Natural killer cell (primary cell): ENCODE data around the gene SSTR3. TPM values are rescaled to one million over a fixed set of nuclear protein-coding genes. Genes with fewer than 3 reads are reported as not detected.

Experiments used
- ATAC-seq, 3 donors: fragments of 150-1000 bp in 2 of 3; fragments of 200-7000 bp in 1 of 3; cut with Tn5 transposase; 1 replicate in 1 of 3; 2 replicates in 2 of 3; pipeline ENCODE4 v1.10.0; 2021; ENCODE audit warnings: mild to moderate bottlenecking in 2 of 3, moderate library complexity in 2 of 3
- DNase-seq, 2 donors: peaks; one replicate each; pipeline versions ENCODE4 v3.0.0 to v3.0.0-alpha.2; 2013 to 2021; ENCODE audit warnings: mixed read lengths in 1 of 2
- H3K27ac ChIP-seq: one replicate; pipeline ENCODE4 v1.5.1; 2013; ENCODE audit warnings: mild to moderate bottlenecking, low read length
- H3K27me3 ChIP-seq: one replicate; pipeline ENCODE4 v1.6.1; 2013; ENCODE audit warnings: low read length; ENCODE audit not compliant: control insufficient read depth, insufficient read depth
- H3K36me3 ChIP-seq: one replicate; pipeline ENCODE4 v1.6.1; 2013; ENCODE audit warnings: low read length; ENCODE audit not compliant: control insufficient read depth, insufficient read depth
- H3K4me1 ChIP-seq: one replicate; pipeline ENCODE4 v1.6.1; 2013; ENCODE audit warnings: low read length; ENCODE audit not compliant: control insufficient read depth, insufficient read depth
- H3K4me3 ChIP-seq: one replicate; pipeline ENCODE4 v1.5.1; 2013; ENCODE audit warnings: low read length
- H3K9me3 ChIP-seq: one replicate; pipeline ENCODE4 v1.6.1; 2013; ENCODE audit warnings: low read length; ENCODE audit not compliant: control insufficient read depth, insufficient read depth
- H3K27ac Mint-ChIP-seq, 2 donors: one replicate each; pipeline ENCODE4 v1.8.0; 2022; ENCODE audit warnings: mild to moderate bottlenecking in 2 of 2, mixed read lengths in 2 of 2, moderate library complexity in 1 of 2
- H3K27me3 Mint-ChIP-seq, 2 donors: one replicate each; pipeline ENCODE4 v1.8.0; 2022; ENCODE audit warnings: low read depth in 2 of 2, mixed read lengths in 2 of 2
- H3K36me3 Mint-ChIP-seq: one replicate; pipeline ENCODE4 v1.8.0; 2022; ENCODE audit warnings: mixed read lengths
- H3K4me1 Mint-ChIP-seq, 2 donors: one replicate each; pipeline ENCODE4 v1.8.0; 2022; ENCODE audit warnings: mixed read lengths in 2 of 2
- H3K4me3 Mint-ChIP-seq: one replicate; pipeline ENCODE4 v1.8.0; 2022; ENCODE audit warnings: mild to moderate bottlenecking, moderate library complexity, mixed read lengths
- H3K9me3 Mint-ChIP-seq, 2 donors: one replicate each; pipeline ENCODE4 v1.8.0; 2022; ENCODE audit warnings: mixed read lengths in 2 of 2
- WGBS: methylation state at CpG from one replicate; pipeline ENCODE4 v1.1.7; 2013; ENCODE audit warnings: missing lambda C conversion rate; ENCODE audit not compliant: insufficient coverage; 5-methylcytosine and 5-hydroxymethylcytosine counted together
- intact Hi-C: fragments of 100-400 bp; cut with micrococcal nuclease; formaldehyde crosslinking; loops from one replicate; pipeline ENCODE4 v1.14.2; 2022
- total RNA-seq, 4 donors: library from RNA; stranded (reverse); fragments of 120-200 nt in 1 of 4; gene quantifications; one replicate each; pipeline versions ENCODE4 v1.2.3 to v1.2.4, GENCODE V29; 2013 to 2022
- TF ChIP-seq, protein P1 (sequence below): fragments of 200-600 bp; IDR thresholded peaks from one replicate; pipeline ENCODE4 v1.8.0; 2022; ENCODE audit warnings: antibody characterized with exemption

Gene SSTR3
- total RNA-seq, 3 donors from 2014 or later (not counting 1 experiment from before 2014, with no cell fraction given) = 0.20 to 0.64 (median 0.23) TPM

DNA sequence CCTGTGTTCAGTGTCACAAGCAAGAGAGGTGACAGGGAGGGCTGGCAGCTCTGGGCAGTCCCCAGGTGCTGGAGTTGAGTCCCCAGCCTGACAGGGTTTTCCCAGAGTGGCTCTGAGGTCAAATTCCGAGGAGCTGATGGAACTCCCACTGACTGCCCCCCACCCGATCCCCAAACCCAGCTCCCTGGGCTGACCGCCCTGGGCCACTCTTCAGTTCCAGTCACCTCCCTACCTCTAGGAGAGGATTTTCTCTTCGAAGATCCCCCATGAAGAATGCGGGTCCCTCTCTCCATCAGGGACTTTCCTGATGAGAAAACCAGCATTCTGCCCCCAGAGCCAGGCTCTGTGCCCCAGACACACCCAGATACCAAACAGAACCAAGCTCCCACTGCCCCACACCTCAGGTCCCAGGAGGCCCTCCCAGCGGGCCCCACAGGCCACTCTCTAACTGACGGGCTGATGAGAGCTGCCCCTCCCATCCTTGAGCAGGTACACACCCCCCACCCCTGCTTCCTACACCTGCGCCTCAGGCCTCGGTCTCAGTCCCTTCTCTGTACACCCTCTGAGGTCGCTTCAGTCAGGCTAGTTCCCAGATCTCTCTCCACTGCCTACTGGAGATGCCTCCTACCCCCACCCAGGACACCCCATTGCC, 43.9 kb upstream of the SSTR3 start:
- H3K27me3 Mint-ChIP-seq = peaks cover 0 to 12% of the 10 kb centered on the region in 2 donors
- Histone ChIP-seq H3K4me1 (peaks cover 22% of the 10 kb centered on the region), H3K27me3 (no peaks in the 10 kb centered on the region), H3K4me3 (no peak overlapping the region), H3K27ac (no peak overlapping the region), H3K36me3 (no peaks in the 10 kb centered on the region), H3K9me3 (no peaks in the 10 kb centered on the region)
- no peaks in the 10 kb centered on the region for H3K9me3 Mint-ChIP-seq
- H3K36me3 Mint-ChIP-seq = no peaks in the 10 kb centered on the region
- intact Hi-C loops = no loop called here
- peaks cover 9 to 17% of the 10 kb centered on the region in 2 donors for H3K4me1 Mint-ChIP-seq
- no peak overlapping the region for H3K27ac Mint-ChIP-seq
- 81% methylated on average over 10 of the region's 10 CpGs for WGBS
- TF ChIP-seq, protein P1, sequence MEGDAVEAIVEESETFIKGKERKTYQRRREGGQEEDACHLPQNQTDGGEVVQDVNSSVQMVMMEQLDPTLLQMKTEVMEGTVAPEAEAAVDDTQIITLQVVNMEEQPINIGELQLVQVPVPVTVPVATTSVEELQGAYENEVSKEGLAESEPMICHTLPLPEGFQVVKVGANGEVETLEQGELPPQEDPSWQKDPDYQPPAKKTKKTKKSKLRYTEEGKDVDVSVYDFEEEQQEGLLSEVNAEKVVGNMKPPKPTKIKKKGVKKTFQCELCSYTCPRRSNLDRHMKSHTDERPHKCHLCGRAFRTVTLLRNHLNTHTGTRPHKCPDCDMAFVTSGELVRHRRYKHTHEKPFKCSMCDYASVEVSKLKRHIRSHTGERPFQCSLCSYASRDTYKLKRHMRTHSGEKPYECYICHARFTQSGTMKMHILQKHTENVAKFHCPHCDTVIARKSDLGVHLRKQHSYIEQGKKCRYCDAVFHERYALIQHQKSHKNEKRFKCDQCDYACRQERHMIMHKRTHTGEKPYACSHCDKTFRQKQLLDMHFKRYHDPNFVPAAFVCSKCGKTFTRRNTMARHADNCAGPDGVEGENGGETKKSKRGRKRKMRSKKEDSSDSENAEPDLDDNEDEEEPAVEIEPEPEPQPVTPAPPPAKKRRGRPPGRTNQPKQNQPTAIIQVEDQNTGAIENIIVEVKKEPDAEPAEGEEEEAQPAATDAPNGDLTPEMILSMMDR = no peak
- DNase-seq (no peak), ATAC-seq (no peak)
- H3K4me3 Mint-ChIP-seq = no peak overlapping the region

DNA sequence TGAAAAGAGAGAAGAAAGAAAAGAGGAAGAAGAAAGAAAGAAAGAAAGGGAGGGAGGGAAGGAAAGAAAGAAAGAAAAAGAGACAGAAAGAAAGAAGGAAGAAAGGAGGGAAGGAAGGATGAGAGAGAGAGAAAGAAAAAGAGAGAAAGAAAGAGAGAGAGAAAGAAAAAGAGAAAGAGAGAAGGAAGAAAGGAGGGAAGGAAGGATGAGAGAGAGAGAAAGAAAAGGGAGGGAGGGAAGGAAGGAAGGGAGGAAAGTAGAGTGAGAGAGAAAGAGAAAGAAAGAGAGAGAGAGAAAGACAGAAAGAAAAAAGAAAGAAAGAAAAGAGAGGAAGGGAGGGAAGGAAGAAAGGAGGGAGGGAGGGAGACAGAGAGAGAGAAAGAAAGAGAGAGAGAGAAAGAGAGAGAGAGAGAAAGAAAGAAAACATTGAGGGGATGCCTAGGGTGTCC, 43.3 kb upstream of the SSTR3 start:
- H3K4me3 Mint-ChIP-seq = no peak overlapping the region
- intact Hi-C loops = no loop called here

DNA sequence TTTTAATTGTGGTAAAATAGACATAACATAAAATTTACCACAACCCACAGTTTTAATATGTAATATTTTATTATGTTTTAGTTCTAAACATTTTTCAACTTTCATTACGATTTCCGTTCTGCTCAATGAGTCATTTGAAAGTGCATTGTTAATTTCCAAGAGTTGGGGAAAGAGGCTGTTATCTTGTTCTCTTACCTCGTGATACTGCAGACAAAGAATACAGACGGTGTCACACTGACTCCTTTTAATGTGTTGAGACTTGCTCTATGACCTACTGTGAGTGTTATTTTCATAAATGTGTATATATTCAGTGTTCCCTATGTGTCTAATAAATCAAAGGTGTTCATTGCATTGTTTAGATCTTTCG, 42.6 kb upstream of the SSTR3 start:
- Histone ChIP-seq H3K27me3 (no peaks in the 10 kb centered on the region), H3K36me3 (no peaks in the 10 kb centered on the region), H3K4me3 (no peak overlapping the region), H3K27ac (no peak overlapping the region), H3K9me3 (no peaks in the 10 kb centered on the region), H3K4me1 (peaks cover 11% of the 10 kb centered on the region)
- Mint-ChIP-seq H3K9me3 (no peaks in the 10 kb centered on the region), H3K27ac (no peak overlapping the region), H3K27me3 (peaks cover 0 to 9% of the 10 kb centered on the region in 2 donors), H3K36me3 (no peaks in the 10 kb centered on the region), H3K4me3 (no peak overlapping the region), H3K4me1 (peaks cover 0 to 6% of the 10 kb centered on the region in 2 donors)
- DNase-seq = no peak
- TF ChIP-seq, protein P1 = no peak
- ATAC-seq = no peak
- intact Hi-C loops = no loop called here
- WGBS = 92% methylated on average over 4 of the region's 5 CpGs

More for the DNA sequence above, 43.3 kb upstream of the SSTR3 start:
- TF ChIP-seq, protein P1 = peak; percentile 17
- ATAC-seq (no peak), DNase-seq (no peak)
- peaks cover 16% of the 10 kb centered on the region for H3K4me1 ChIP-seq
- H3K36me3 Mint-ChIP-seq = no peaks in the 10 kb centered on the region
- H3K36me3 ChIP-seq = no peaks in the 10 kb centered on the region
- H3K4me3 ChIP-seq = no peak overlapping the region
- no peaks in the 10 kb centered on the region for H3K27me3 ChIP-seq
- no peaks in the 10 kb centered on the region for H3K9me3 ChIP-seq
- H3K9me3 Mint-ChIP-seq = no peaks in the 10 kb centered on the region
- no peak overlapping the region for H3K27ac Mint-ChIP-seq
- peaks cover 3 to 11% of the 10 kb centered on the region in 2 donors for H3K4me1 Mint-ChIP-seq
- no peak overlapping the region for H3K27ac ChIP-seq
- H3K27me3 Mint-ChIP-seq = peaks cover 0 to 9% of the 10 kb centered on the region in 2 donors
